GM23248 (cell line): ENCODE measurements around the gene ESPNL. TPM values are rescaled to one million over a fixed set of nuclear protein-coding genes. Genes with fewer than 3 reads are reported as not detected.
"Not testable (repeated sequence)": the region's sequence is repeated elsewhere in the genome, so short reads cannot be mapped to it uniquely, and the experiment has no call there.

Experiments used
- DNase-seq: peaks from one replicate; pipeline ENCODE4 v3.0.0-alpha.2; 2015
- H2AFZ ChIP-seq: fragments of 200-600 bp; sonication (generic); 2 replicates; pipeline ENCODE4 v1.6.1; 2016; ENCODE audit warnings: antibody characterized with exemption
- H3F3A ChIP-seq: fragments of 200-600 bp; sonication (generic); 2 replicates; pipeline ENCODE4 v1.6.1; 2016; ENCODE audit warnings: mild to moderate bottlenecking, antibody characterized with exemption, mixed run types; ENCODE audit not compliant: insufficient read depth
- H3K27ac ChIP-seq: fragments of 200-600 bp; sonication (generic); 2 replicates; pipeline ENCODE4 v1.5.1; 2016; ENCODE audit warnings: mild to moderate bottlenecking
- H3K27me3 ChIP-seq: fragments of 200-600 bp; sonication (generic); replicated peaks from 2 replicates; pipeline ENCODE4 v1.6.1; 2016; ENCODE audit warnings: mild to moderate bottlenecking; ENCODE audit not compliant: insufficient read depth
- H3K36me3 ChIP-seq: fragments of 200-600 bp; sonication (generic); 2 replicates; pipeline ENCODE4 v1.6.1; 2016; ENCODE audit warnings: low read depth, mild to moderate bottlenecking
- H3K4me1 ChIP-seq: fragments of 200-600 bp; sonication (generic); 2 replicates; pipeline ENCODE4 v1.6.1; 2016; ENCODE audit warnings: mild to moderate bottlenecking; ENCODE audit not compliant: insufficient read depth
- H3K4me2 ChIP-seq: fragments of 200-600 bp; sonication (generic); one replicate; pipeline ENCODE4 v1.6.1; 2016; ENCODE audit warnings: mild to moderate bottlenecking; ENCODE audit not compliant: unreplicated experiment
- H3K4me3 ChIP-seq: fragments of 200-600 bp; sonication (generic); 2 replicates; pipeline ENCODE4 v1.5.1; 2016; ENCODE audit warnings: mild to moderate bottlenecking
- H3K79me2 ChIP-seq: fragments of 200-600 bp; sonication (generic); 2 replicates; pipeline ENCODE4 v1.6.1; 2016; ENCODE audit warnings: mild to moderate bottlenecking; ENCODE audit not compliant: insufficient read depth
- H3K9ac ChIP-seq: fragments of 200-600 bp; sonication (generic); 2 replicates; pipeline ENCODE4 v1.6.1; 2016; ENCODE audit warnings: mild to moderate bottlenecking
- H3K9me2 ChIP-seq: fragments of 200-600 bp; sonication (generic); 2 replicates; pipeline ENCODE4 v1.6.1; 2016; ENCODE audit warnings: mixed run types, mild to moderate bottlenecking, moderate library complexity; ENCODE audit not compliant: insufficient read depth
- H3K9me3 ChIP-seq: fragments of 200-600 bp; sonication (generic); one replicate; pipeline ENCODE4 v1.6.1; 2017; ENCODE audit warnings: low read depth
- H4K20me1 ChIP-seq: fragments of 200-600 bp; sonication (generic); 2 replicates; pipeline ENCODE4 v1.6.0; 2016; ENCODE audit not compliant: insufficient read depth
- EZH2 ChIP-seq: fragments of 200-600 bp; sonication (generic); IDR thresholded peaks from 2 replicates; pipeline ENCODE4 v1.6.1; 2018; ENCODE audit warnings: antibody characterized with exemption, mild to moderate bottlenecking; ENCODE audit not compliant: insufficient read depth, poor library complexity, severe bottlenecking
- EZH2phosphoT487 ChIP-seq: fragments of 200-600 bp; sonication (generic); IDR thresholded peaks from 2 replicates; pipeline ENCODE4 v1.6.1; 2018; ENCODE audit warnings: antibody characterized with exemption, moderate library complexity, mild to moderate bottlenecking, low read depth; ENCODE audit not compliant: insufficient read depth
- WGBS, 2 experiments: methylation state at CpG; one replicate each; pipeline ENCODE4 v1.1.6; 2015 to 2017; ENCODE audit warnings: low lambda C conversion rate in 2 of 2, low coverage in 1 of 2; ENCODE audit errors: missing lambda C conversion rate in 2 of 2; 5-methylcytosine and 5-hydroxymethylcytosine counted together
- in situ Hi-C: fragments of 300-500 bp; cut with MboI; formaldehyde crosslinking; loops from 2 replicates; pipeline ENCODE4 v1.15.0; 2020
- polyA plus RNA-seq: library from polyadenylated mRNA; unstranded; fragments of >200 nt; fragmentation: Nextera tagmentation; extraction: Ambion mirVana; gene quantifications from 2 replicates; pipeline ENCODE4 v1.2.1, GENCODE V29; 2016
- total RNA-seq: library from RNA; depleted of rRNA; stranded (reverse); fragments of >200 nt; shearing (Covaris generic); gene quantifications from 2 replicates; pipeline ENCODE4 v1.2.3, GENCODE V29; 2014

ESPNL gene
- total and polyA plus RNA-seq, 2 experiments from 2014 or later: 0.60 to 1.4 TPM

DNA sequence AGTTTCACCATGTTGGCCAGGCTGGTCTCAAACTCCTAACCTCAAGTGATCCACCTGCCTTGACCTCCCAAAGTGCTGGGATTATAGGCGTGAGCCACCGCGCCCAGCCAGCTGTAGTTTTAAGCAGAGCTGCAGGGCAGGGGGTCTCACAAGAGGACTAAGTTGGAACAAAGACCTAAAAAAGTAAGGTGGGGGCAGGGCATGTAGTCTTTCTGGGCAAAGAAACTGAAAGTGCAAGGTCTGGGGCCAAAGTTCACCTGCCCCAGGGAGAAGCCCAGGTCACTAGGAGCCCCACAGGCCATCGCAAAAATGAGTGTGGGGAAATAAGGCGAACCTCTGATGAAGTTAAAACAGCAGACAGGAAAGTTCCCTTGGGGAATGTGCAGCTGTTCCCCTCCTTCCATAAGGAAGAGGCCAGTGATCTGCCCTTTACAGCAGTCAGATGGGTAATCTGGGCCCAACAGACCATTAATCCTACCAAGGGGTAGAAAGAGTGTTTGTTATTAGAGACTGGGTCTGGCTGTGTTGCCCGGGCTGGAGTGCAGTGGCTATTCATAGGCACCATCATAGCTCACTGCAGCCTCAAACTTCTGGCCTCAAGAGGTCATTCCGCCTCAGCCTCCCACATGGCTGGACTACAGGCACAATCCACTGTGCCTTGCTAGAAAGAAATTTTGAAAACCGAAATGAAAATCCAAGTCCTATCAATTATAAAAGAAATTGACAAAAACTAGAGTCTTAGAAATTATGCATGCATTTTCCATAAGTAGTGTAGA lies 36.5 kb upstream of the ESPNL start:
- Histone ChIP-seq H3K27ac (no peak overlapping the region), H3K4me3 (no peak overlapping the region), H3K9me2 (no peaks in the 10 kb centered on the region), H3K9me3 (no peaks in the 10 kb centered on the region), H3K36me3 (0 out of 2 replicates have a peak, but pooled peaks cover 5% of the 10 kb centered on the region), H3K4me2 (no peak overlapping the region), H4K20me1 (no peaks in the 10 kb centered on the region), H2AFZ (no peak overlapping the region), H3K27me3 (no peaks in the 10 kb centered on the region), H3K9ac (no peak overlapping the region), H3F3A (no peaks in the 10 kb centered on the region), H3K79me2 (peaks cover 10% of the 10 kb centered on the region; the same call in 1 of the 2 replicates), H3K4me1 (peaks cover 5% of the 10 kb centered on the region; the same call in 1 of the 2 replicates)
- no peak for TF ChIP-seq EZH2phosphoT487
- no peak for TF ChIP-seq EZH2
- no peak for DNase-seq
- in situ Hi-C loops: no loop called here
- 86 to 87% methylated on average over 8 of the region's 8 CpGs for WGBS, 2 experiments

DNA sequence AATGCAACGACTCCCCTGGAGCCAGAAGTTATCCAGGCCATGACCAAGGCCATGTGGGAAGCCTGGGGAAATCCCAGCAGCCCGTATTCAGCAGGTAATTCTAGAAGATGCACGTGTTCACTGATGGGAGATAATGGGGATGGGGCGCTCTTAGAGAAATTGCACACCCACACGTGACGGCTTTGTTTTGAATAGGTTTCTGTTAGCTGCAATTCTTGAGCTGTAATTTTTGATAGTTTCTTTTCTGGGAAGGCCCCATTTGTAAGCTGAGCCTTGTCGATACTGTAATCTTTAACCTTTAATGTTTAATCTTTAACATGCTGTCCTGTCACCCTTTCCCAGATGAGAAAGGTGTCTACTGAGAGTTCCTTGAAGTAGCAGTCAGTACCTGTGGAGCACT lies 35.8 kb upstream of the ESPNL start:
- Histone ChIP-seq H3K4me3 (no peak overlapping the region), H3K9ac (no peak overlapping the region), H3K79me2 (peaks cover 10% of the 10 kb centered on the region; the same call in 1 of the 2 replicates), H3K4me2 (no peak overlapping the region), H3K27ac (no peak overlapping the region), H3F3A (no peaks in the 10 kb centered on the region), H2AFZ (no peak overlapping the region), H3K9me2 (no peaks in the 10 kb centered on the region), H3K4me1 (peaks cover 5% of the 10 kb centered on the region; the same call in 1 of the 2 replicates), H3K27me3 (no peaks in the 10 kb centered on the region), H3K36me3 (0 out of 2 replicates have a peak, but pooled peaks cover 5% of the 10 kb centered on the region), H3K9me3 (no peaks in the 10 kb centered on the region), H4K20me1 (no peaks in the 10 kb centered on the region)
- in situ Hi-C loops: no loop called here
- WGBS, 2 experiments: 87 to 90% methylated on average over 7 of the region's 7 CpGs
- no peak for DNase-seq
- TF ChIP-seq EZH2phosphoT487: no peak
- no peak for TF ChIP-seq EZH2

DNA sequence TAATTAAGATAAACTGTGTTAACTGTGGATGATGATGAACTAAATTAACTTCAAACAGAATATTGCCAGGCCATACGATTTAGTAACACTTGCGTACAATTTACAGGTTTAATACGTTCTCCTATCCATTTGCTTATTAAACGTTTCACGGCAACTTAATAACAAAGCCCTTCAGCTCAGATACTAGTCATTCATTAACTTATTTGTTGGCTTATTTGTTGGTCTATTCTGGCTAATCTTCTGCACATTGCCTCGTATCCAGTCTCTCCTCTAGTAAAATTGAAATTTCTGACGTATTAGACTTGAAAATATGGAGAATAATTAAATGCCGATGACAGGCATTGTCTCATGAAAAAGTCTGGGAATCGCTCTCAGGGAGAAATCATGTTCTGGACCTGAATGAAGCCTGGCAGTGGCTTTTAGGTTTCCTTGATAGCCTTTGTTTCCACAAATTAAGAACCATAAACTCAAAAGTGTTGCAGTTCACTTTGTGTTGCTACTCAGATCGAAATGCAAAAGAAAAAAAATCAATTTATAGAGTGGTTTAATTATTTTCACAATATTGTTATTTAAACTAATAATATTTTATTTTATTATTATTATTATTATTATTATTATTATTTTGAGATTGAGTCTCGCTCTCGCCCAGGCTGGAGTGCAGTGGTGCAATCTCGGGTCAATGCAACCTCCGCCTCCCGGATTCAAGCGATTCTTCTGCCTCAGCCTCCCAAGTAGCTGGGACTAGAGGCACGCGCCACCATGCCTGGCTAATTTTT lies 34.9 kb upstream of the ESPNL start:
- no peaks in the 10 kb centered on the region for H3K27me3 ChIP-seq
- H4K20me1 ChIP-seq: no peaks in the 10 kb centered on the region
- no peaks in the 10 kb centered on the region for H3K9me2 ChIP-seq
- no peaks in the 10 kb centered on the region for H3F3A ChIP-seq
- H2AFZ ChIP-seq: no peak overlapping the region
- WGBS, 2 experiments: 87% methylated on average over 18 of the region's 18 CpGs
- TF ChIP-seq EZH2 (no peak), EZH2phosphoT487 (no peak)
- DNase-seq: no peak
- H3K27ac ChIP-seq: no peak overlapping the region
- no peak overlapping the region for H3K4me3 ChIP-seq
- H3K36me3 ChIP-seq: 0 out of 2 replicates have a peak, but pooled peaks cover 5% of the 10 kb centered on the region
- in situ Hi-C loops: no loop called here
- no peak overlapping the region for H3K4me2 ChIP-seq
- no peak overlapping the region for H3K9ac ChIP-seq
- H3K79me2 ChIP-seq: peaks cover 10% of the 10 kb centered on the region; the same call in 1 of the 2 replicates
- peaks cover 5% of the 10 kb centered on the region; the same call in 1 of the 2 replicates for H3K4me1 ChIP-seq
- H3K9me3 ChIP-seq: no peaks in the 10 kb centered on the region

DNA sequence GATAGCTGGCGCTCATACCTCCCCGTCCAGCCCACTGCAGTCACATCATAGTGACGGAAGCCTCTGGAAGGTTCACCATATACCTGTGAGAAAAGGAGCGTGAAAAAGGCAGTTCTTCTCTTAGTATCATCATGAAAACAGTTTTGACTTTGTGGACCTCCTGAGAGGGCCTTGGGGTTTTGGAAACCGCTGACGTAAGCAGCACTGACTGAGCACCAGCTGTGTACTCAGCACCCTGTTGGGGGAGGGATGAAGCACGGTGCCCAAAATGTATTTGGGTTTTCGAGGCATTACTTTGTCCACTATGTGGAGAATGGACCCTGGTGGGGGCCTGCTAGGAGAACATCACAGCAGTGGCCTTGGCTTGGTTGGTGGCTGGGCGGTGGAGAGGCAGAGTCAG lies 33.9 kb upstream of the ESPNL start:
- Histone ChIP-seq H3K9me3 (no peaks in the 10 kb centered on the region), H3K36me3 (0 out of 2 replicates have a peak, but pooled peaks cover 5% of the 10 kb centered on the region), H3K4me2 (no peak overlapping the region), H3K27ac (no peak overlapping the region), H2AFZ (no peak overlapping the region), H3K4me3 (no peak overlapping the region), H3K9me2 (no peaks in the 10 kb centered on the region), H4K20me1 (no peaks in the 10 kb centered on the region), H3K27me3 (no peaks in the 10 kb centered on the region), H3K79me2 (peaks cover 10% of the 10 kb centered on the region; the same call in 1 of the 2 replicates), H3F3A (no peaks in the 10 kb centered on the region), H3K4me1 (peaks cover 5% of the 10 kb centered on the region; the same call in 1 of the 2 replicates), H3K9ac (no peak overlapping the region)
- TF ChIP-seq EZH2 (no peak), EZH2phosphoT487 (no peak)
- 87 to 88% methylated on average over 9 of the region's 9 CpGs for WGBS, 2 experiments
- in situ Hi-C loops: no loop called here
- DNase-seq: no peak

DNA sequence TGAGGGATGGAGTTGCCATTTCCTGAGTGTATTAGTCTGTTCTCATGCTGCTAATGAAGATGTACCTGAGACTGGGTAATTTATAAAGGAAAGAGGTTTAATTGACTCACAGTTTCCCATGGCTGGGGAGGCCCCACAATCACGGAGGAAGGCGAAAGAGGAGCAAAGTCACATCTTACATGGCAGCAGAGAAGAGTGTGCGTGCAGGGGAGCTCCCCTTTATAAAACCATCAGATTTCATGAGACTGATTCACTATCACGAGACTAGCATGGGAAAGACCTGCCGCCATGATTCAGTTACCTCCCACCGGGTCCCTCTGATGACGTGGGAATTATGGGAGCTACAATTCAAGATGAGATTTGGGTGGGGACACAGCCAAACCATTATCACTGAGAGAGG lies 33.4 kb upstream of the ESPNL start:
- H3K36me3 ChIP-seq, in situ Hi-C loops: not testable (repeated sequence)

More for the DNA sequence above, 33.4 kb upstream of the ESPNL start:
- H3K27ac ChIP-seq, H3K4me2 ChIP-seq, H3K9ac ChIP-seq, H3K9me2 ChIP-seq, H3F3A ChIP-seq, H4K20me1 ChIP-seq, H3K4me3 ChIP-seq, H2AFZ ChIP-seq, H3K27me3 ChIP-seq, H3K4me1 ChIP-seq, H3K79me2 ChIP-seq, H3K9me3 ChIP-seq, DNase-seq: not testable (repeated sequence)
- 98 to 99% methylated on average over 7 of the region's 7 CpGs for WGBS, 2 experiments
